H9 (cell line): ENCODE data around the gene ACAP2. TPM values are rescaled to one million over a fixed set of nuclear protein-coding genes. Genes with fewer than 3 reads are reported as not detected.
"Not testable (repeated sequence)": the region's sequence is repeated elsewhere in the genome, so short reads cannot be mapped to it uniquely, and the experiment has no call there.

Source experiments
- DNase-seq: peaks from one replicate; pipeline ENCODE4 v3.0.0-alpha.2; 2017
- H2AFZ ChIP-seq: one replicate; pipeline ENCODE4 v1.6.1; 2013; ENCODE audit warnings: mild to moderate bottlenecking, low read length, control low read depth, moderate library complexity
- H2AK5ac ChIP-seq: 2 replicates; pipeline ENCODE4 v1.6.1; 2013; ENCODE audit warnings: low read length, control low read depth, mixed read lengths; ENCODE audit not compliant: insufficient read length
- H2BK120ac ChIP-seq: one replicate; pipeline ENCODE4 v1.6.1; 2013; ENCODE audit warnings: low read depth, mild to moderate bottlenecking, low read length, control low read depth, inconsistent platforms; ENCODE audit not compliant: poor library complexity, severe bottlenecking
- H2BK12ac ChIP-seq: 2 replicates; pipeline ENCODE4 v1.6.1; 2013; ENCODE audit warnings: low read length, control low read depth, mixed read lengths, low read depth; ENCODE audit not compliant: insufficient read length
- H2BK15ac ChIP-seq: 2 replicates; pipeline ENCODE4 v1.6.1; 2013; ENCODE audit warnings: low read depth, low read length, control low read depth
- H2BK20ac ChIP-seq: one replicate; pipeline ENCODE4 v1.6.1; 2013; ENCODE audit warnings: low read depth, mild to moderate bottlenecking, low read length, control low read depth, inconsistent platforms; ENCODE audit not compliant: poor library complexity, severe bottlenecking
- H2BK5ac ChIP-seq: 2 replicates; pipeline ENCODE4 v1.6.1; 2013; ENCODE audit warnings: low read length, control low read depth, mixed read lengths; ENCODE audit not compliant: insufficient read length
- H3K14ac ChIP-seq: 2 replicates; pipeline ENCODE4 v1.6.1; 2013; ENCODE audit warnings: low read length, control low read depth; ENCODE audit not compliant: insufficient read depth
- H3K18ac ChIP-seq: 2 replicates; pipeline ENCODE4 v1.6.1; 2013; ENCODE audit warnings: low read depth, mild to moderate bottlenecking, mixed read lengths, low read length, control low read depth; ENCODE audit not compliant: insufficient read length
- H3K23ac ChIP-seq: 2 replicates; pipeline ENCODE4 v1.6.1; 2013; ENCODE audit warnings: low read length, control low read depth, mixed read lengths, low read depth; ENCODE audit not compliant: insufficient read length
- H3K23me2 ChIP-seq: 2 replicates; pipeline ENCODE4 v1.6.1; 2013; ENCODE audit warnings: low read depth, mild to moderate bottlenecking, mixed read lengths, low read length, control low read depth; ENCODE audit not compliant: insufficient read length, poor library complexity, severe bottlenecking
- H3K27ac ChIP-seq: 2 replicates; pipeline ENCODE4 v1.5.1; 2013; ENCODE audit warnings: low read length, control low read depth, mixed read lengths, low read depth; ENCODE audit not compliant: insufficient read length
- H3K27me3 ChIP-seq: 2 replicates; pipeline ENCODE4 v1.6.1; 2013; ENCODE audit warnings: low read length, control low read depth, inconsistent platforms; ENCODE audit not compliant: insufficient read depth
- H3K4ac ChIP-seq: 2 replicates; pipeline ENCODE4 v1.6.1; 2013; ENCODE audit warnings: low read depth, mild to moderate bottlenecking, control low read depth, inconsistent platforms, low read length, moderate library complexity
- H3K4me1 ChIP-seq: 2 replicates; pipeline ENCODE4 v1.6.1; 2013; ENCODE audit warnings: low read length, control low read depth, inconsistent platforms; ENCODE audit not compliant: insufficient read depth
- H3K4me2 ChIP-seq: 2 replicates; pipeline ENCODE4 v1.6.1; 2013; ENCODE audit warnings: low read length, control low read depth, mixed read lengths; ENCODE audit not compliant: insufficient read length, insufficient read depth
- H3K56ac ChIP-seq: 2 replicates; pipeline ENCODE4 v1.6.1; 2013; ENCODE audit warnings: low read depth, mild to moderate bottlenecking, mixed read lengths, low read length, control low read depth; ENCODE audit not compliant: insufficient read length
- H3K79me1 ChIP-seq: 2 replicates; pipeline ENCODE4 v1.6.1; 2013; ENCODE audit warnings: low read depth, mild to moderate bottlenecking, moderate library complexity, low read length, control low read depth, inconsistent platforms; ENCODE audit not compliant: insufficient read depth, poor library complexity, severe bottlenecking
- H3K79me2 ChIP-seq: 2 replicates; pipeline ENCODE4 v1.6.1; 2013; ENCODE audit warnings: low read length, control low read depth, inconsistent platforms; ENCODE audit not compliant: insufficient read depth
- H3K9ac ChIP-seq: 2 replicates; pipeline ENCODE4 v1.6.1; 2013; ENCODE audit warnings: low read length, control low read depth, mixed read lengths; ENCODE audit not compliant: insufficient read length; ENCODE audit errors: extremely low read depth
- H3K9me3 ChIP-seq: one replicate; pipeline ENCODE4 v1.6.1; 2013; ENCODE audit warnings: low read depth, low read length, inconsistent platforms; ENCODE audit not compliant: control insufficient read depth
- H3T11ph ChIP-seq: one replicate; pipeline ENCODE4 v1.6.1; 2013; ENCODE audit warnings: mild to moderate bottlenecking, low read length, control low read depth, inconsistent platforms
- H4K20me1 ChIP-seq: one replicate; pipeline ENCODE4 v1.6.1; 2013; ENCODE audit not compliant: control insufficient read depth, insufficient read length, insufficient read depth
- H4K5ac ChIP-seq: 2 replicates; pipeline ENCODE4 v1.6.1; 2013; ENCODE audit warnings: low read depth, mild to moderate bottlenecking, mixed read lengths, low read length, control low read depth; ENCODE audit not compliant: insufficient read length
- H4K8ac ChIP-seq: replicated peaks from 2 replicates; pipeline ENCODE4 v1.6.1; 2013; ENCODE audit warnings: low read length, control low read depth, mixed read lengths, low read depth; ENCODE audit not compliant: insufficient read length
- H4K91ac ChIP-seq: 2 replicates; pipeline ENCODE4 v1.6.1; 2013; ENCODE audit warnings: low read depth, mild to moderate bottlenecking, moderate library complexity, mixed read lengths, low read length, control low read depth; ENCODE audit not compliant: insufficient read length
- H3K27ac Mint-ChIP-seq, 3 experiments: 2 replicates in 2 of 3; 3 replicates in 1 of 3; pipeline ENCODE4 v1.8.0; 2020 to 2021; ENCODE audit warnings: mixed read lengths in 3 of 3, mild to moderate bottlenecking in 1 of 3, moderate library complexity in 1 of 3
- H3K27me3 Mint-ChIP-seq: 2 replicates; pipeline ENCODE4 v1.8.0; 2021; ENCODE audit warnings: low read depth, mild to moderate bottlenecking, moderate library complexity, mixed read lengths
- H3K36me3 Mint-ChIP-seq, 3 experiments: 2 replicates in 2 of 3; 3 replicates in 1 of 3; pipeline ENCODE4 v1.8.0; 2020 to 2021; ENCODE audit warnings: low read depth in 3 of 3, mixed read lengths in 3 of 3; ENCODE audit not compliant: insufficient read depth in 1 of 3
- H3K4me1 Mint-ChIP-seq, 2 experiments: 2 replicates each; pipeline ENCODE4 v1.8.0; 2020; ENCODE audit warnings: mixed read lengths in 2 of 2
- H3K4me3 Mint-ChIP-seq, 2 experiments: 2 replicates in 1 of 2; 3 replicates in 1 of 2; pipeline ENCODE4 v1.8.0; 2020 to 2021; ENCODE audit warnings: mild to moderate bottlenecking in 2 of 2, mixed read lengths in 2 of 2, moderate library complexity in 1 of 2
- H3K9me3 Mint-ChIP-seq, 2 experiments: 2 replicates in 1 of 2; 3 replicates in 1 of 2; pipeline ENCODE4 v1.8.0; 2020; ENCODE audit warnings: mild to moderate bottlenecking in 2 of 2, mixed read lengths in 2 of 2, moderate library complexity in 1 of 2
- CTCF ChIP-seq: fragments of 200-600 bp; sonication (generic); conservative IDR thresholded peaks from 3 replicates; pipeline ENCODE4 v1.8.0; 2021; ENCODE audit warnings: antibody characterized with exemption, mild to moderate bottlenecking
- WGBS: extraction: QIAGEN DNeasy Blood & Tissue Kit; methylation state at CpG from one replicate; pipeline ENCODE4 v1.1.7; 2013; ENCODE audit warnings: missing lambda C conversion rate, low lambda C conversion rate, mixed read lengths; ENCODE audit not compliant: insufficient read length; ENCODE audit errors: extremely low coverage; 5-methylcytosine and 5-hydroxymethylcytosine counted together
- total RNA-seq: library from RNA; stranded (reverse); gene quantifications from 2 replicates; pipeline ENCODE4 v1.2.1, GENCODE V29; 2021

ACAP2 gene
- total RNA-seq, 1 experiment from 2014 or later = 30.8 TPM

GRCh38 chr3:195475614-195476013, 32.8 kb upstream of the ACAP2 start:
- H3K4me2 ChIP-seq = no peak overlapping the region
- Mint-ChIP-seq H3K4me1 (peaks cover 3 to 6% of the 10 kb centered on the region in 2 experiments; a peak in 3 of 4 replicates), H3K4me3 (no peak overlapping the region), H3K27me3 (peaks cover 5% of the 10 kb centered on the region), H3K27ac (no peak overlapping the region; a peak in 1 of 7 replicates), H3K36me3 (no peaks in the 10 kb centered on the region), H3K9me3 (peaks cover 2 to 9% of the 10 kb centered on the region in 2 experiments; a peak in 4 of 5 replicates)
- no peaks in the 10 kb centered on the region for H4K20me1 ChIP-seq
- H4K5ac ChIP-seq = no peak overlapping the region
- H2BK15ac ChIP-seq = no peak overlapping the region
- no peak overlapping the region for H4K91ac ChIP-seq
- no peak overlapping the region for H3K27ac ChIP-seq
- H3K9me3 ChIP-seq = no peaks in the 10 kb centered on the region
- H3K27me3 ChIP-seq = no peaks in the 10 kb centered on the region
- no CpG with 5 or more reads among the region's 3 CpGs for WGBS
- DNase-seq = no peak
- H3K56ac ChIP-seq = no peak overlapping the region
- no peak overlapping the region for H4K8ac ChIP-seq
- H3K79me1 ChIP-seq = no peaks in the 10 kb centered on the region
- no peak overlapping the region for H3K9ac ChIP-seq
- H3K14ac ChIP-seq = no peak overlapping the region
- H3K4me1 ChIP-seq = no peaks in the 10 kb centered on the region
- H3K23ac ChIP-seq = no peak overlapping the region
- no peak overlapping the region for H2AFZ ChIP-seq
- H2BK5ac ChIP-seq = no peak overlapping the region
- no peak overlapping the region for H2BK120ac ChIP-seq
- H2BK12ac ChIP-seq = no peak overlapping the region
- H3K23me2 ChIP-seq = no peaks in the 10 kb centered on the region
- no peak overlapping the region for H2AK5ac ChIP-seq
- H3T11ph ChIP-seq = no peak overlapping the region
- H3K18ac ChIP-seq = no peak overlapping the region
- H3K79me2 ChIP-seq = no peaks in the 10 kb centered on the region
- TF ChIP-seq CTCF = no peak
- no peak overlapping the region for H3K4ac ChIP-seq
- no peak overlapping the region for H2BK20ac ChIP-seq

GRCh38 chr3:195475116-195475515, 32.3 kb upstream of the ACAP2 start:
- not testable (repeated sequence) for H3K4me2 ChIP-seq, H3K4ac ChIP-seq, H3K27me3 Mint-ChIP-seq, H3K9me3 ChIP-seq, H4K5ac ChIP-seq, H3K9ac ChIP-seq, H3K18ac ChIP-seq, H2AK5ac ChIP-seq, H3K27ac Mint-ChIP-seq, H3K79me2 ChIP-seq, H3K4me1 ChIP-seq, DNase-seq, H3K56ac ChIP-seq, H2BK15ac ChIP-seq, H4K91ac ChIP-seq, H4K20me1 ChIP-seq, H3K4me3 Mint-ChIP-seq, H3K27me3 ChIP-seq, H2BK120ac ChIP-seq, H3K36me3 Mint-ChIP-seq, H2AFZ ChIP-seq, H3K23me2 ChIP-seq, H3K4me1 Mint-ChIP-seq, H3T11ph ChIP-seq, H3K27ac ChIP-seq, H3K79me1 ChIP-seq, H4K8ac ChIP-seq, H3K14ac ChIP-seq, H3K23ac ChIP-seq, H2BK12ac ChIP-seq, H2BK20ac ChIP-seq, H3K9me3 Mint-ChIP-seq, H2BK5ac ChIP-seq
- WGBS = no CpG with 5 or more reads among the region's 8 CpGs
